HG03196 (cell line): ENCODE results near the gene MACROD2.
A peak's percentile ranks its signal among the peaks of the same experiment; 100 is the strongest.

Source experiments
- ATAC-seq: cut with Tn5 transposase; IDR thresholded peaks from one replicate; pipeline ENCODE4 v1.9.1; 2021; ENCODE audit not compliant: unreplicated experiment

The MACROD2 gene

DNA sequence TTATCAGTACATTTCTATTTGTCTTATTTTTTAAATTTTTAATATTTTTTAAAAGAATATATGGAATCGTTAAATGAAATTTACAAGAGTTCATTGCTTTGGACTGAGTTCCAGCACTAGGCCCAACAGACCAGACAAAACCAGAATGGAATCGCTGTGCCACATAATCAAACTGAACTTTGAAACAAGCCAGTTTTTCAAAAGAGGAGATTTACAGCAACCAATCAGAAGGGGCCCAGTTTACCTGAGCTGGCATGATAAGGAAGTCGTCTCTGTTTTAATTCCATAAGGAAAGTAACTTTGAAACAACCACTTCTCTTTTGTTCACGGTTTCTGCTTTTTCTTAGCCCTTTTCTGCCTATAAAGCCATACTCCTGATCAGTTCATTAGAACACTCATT, 635.7 kb downstream of the MACROD2 start:
- ATAC-seq = no peak

DNA sequence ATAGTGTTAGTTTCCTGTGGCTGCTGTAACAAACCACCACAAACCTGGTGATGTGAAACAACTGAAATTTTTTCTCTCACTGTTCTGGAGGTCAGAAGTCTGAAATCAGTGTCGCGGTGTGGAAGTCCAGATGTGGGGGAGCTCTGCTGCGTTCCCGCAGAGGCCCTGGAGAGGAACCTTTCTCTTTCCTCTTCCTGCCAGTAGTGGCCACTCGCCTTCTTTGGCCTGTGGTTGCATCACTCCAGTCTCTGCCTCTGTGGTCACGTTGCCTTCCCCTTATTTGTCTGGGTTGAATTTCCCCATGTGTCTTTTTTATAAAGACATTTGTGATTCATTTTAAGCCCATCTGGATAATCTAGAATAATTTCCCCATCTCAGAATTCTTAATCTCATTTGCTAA, 637.6 kb downstream of the MACROD2 start:
- no peak for ATAC-seq

DNA sequence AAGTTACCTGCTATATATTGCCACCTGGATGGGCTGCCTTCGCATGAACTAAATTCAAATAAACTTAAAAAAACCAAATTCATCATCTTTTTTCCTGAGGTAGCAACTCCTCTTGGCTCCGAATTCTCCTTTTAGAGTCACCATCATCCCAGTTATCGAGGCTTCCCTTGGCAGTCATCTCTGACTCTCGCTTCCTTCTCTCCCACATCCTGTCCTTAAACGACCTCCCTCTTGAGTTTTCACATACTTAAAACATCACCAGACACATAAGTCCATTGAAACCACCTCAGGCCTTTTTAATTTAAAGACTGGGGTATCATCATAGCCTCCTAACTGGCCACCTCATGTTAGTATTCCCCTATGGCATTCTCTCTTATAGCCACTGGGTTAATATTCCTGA, 638.2 kb downstream of the MACROD2 start:
- no peak for ATAC-seq

DNA sequence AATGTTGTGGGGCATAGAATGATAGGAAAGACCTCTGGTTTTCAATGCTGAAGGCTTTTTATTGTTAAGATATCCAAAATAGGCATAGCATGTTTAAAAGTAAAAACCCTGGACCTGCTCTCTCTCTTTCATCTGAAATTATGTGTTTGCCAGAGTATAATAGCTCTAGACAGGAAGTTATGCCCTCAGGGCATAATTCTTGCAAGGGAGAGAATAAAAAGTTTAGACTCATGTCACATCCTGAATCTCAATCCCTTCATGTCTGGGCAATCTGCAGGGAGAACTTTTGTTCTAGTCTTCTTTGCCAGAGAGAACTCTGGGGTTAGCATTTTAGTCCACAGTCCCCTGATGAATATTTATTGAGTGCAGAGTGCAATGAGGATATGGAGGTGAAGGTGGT, 639.3 kb downstream of the MACROD2 start:
- no peak for ATAC-seq

DNA sequence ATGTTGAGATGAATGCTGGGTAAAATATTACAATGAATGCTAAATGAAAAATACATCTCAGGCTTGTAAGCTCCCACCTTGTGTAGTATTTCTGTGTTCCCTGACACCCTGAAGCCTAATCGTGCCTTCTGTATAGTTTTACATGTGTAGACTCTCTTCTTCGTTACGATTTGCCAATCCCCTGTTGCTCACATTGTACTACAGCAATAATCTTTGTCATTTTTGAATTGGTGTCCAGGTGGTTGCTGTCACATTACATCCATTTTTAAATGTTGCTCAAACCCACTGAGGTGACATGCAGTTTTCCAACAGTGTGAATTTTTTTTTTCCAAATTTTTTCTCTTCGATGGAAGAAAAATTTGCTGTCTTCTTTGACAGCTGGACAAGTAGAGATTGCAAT, 642.1 kb downstream of the MACROD2 start:
- no peak for ATAC-seq

DNA sequence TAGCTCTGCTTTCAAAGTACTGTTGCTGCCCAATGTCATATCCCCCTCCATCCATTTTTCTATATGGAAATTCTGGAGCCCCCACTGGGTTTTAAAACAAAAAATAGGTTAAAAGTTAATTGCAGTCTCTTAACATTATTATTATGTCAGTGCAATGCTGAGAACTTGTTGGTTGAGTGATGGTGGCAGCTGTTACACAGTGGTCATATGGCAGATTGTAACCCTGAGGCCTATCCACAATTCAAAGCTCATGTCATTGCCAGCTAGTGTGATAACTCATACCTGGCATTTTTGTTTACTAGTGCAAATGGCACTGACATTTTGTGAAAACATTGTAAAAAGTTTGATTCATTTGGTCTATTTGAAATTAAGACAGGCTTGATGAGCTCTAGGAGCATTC, 647.8 kb downstream of the MACROD2 start:
- ATAC-seq = no peak

DNA sequence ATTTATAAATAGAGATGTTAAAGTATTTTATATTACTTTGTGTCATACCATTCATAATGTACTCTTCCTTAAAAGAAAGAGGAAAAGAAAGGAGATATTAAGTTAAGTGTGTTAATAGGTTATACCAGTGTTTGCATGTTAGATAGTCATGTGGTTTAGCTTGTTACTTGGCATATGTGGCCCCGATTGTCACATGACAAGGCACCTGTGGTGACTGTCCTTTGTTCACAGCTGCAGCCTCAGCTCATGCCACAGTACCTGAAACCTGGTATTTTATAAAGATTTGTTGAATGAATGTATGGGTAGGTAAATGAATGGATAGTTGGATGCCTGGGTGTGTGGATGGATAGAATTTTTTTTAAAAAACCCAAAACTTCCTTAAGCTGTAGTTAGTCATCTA, 648.2 kb downstream of the MACROD2 start:
- ATAC-seq = no peak

DNA sequence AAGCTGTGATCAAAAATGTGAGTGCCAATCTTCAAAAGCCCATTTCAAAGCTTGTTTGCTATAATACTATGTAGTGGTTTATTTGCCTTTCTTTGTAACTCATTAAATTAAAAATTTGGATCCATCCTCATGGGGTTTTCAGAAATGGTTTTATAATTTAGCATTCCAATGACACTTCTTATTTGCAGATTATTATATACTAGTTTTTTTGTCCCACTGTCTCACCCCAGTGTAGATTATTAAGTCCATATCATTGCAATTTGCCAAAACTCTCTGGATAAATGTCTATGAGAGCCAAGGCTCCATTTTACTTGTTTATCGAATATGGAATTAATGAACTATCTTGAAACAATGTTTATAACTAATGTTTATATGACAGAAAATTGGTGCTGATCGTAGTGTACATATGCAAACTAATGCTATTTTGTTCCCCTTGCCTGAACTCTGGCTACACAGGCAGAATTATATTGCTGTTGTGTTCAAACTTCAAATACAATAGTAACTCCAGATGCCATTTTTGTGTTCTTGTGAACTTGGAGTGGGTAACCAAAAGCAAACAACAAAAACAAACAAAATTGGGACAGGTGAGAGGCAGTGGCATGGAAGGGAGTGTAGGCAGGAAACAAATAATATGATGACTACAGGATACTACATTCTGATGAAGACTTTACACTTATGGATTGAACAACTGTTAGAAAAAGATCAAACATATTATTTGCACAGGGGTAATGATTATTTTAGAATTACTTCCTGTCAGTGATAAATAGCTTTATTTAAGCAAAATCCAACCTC, 649.2 kb downstream of the MACROD2 start:
- no peak for ATAC-seq

DNA sequence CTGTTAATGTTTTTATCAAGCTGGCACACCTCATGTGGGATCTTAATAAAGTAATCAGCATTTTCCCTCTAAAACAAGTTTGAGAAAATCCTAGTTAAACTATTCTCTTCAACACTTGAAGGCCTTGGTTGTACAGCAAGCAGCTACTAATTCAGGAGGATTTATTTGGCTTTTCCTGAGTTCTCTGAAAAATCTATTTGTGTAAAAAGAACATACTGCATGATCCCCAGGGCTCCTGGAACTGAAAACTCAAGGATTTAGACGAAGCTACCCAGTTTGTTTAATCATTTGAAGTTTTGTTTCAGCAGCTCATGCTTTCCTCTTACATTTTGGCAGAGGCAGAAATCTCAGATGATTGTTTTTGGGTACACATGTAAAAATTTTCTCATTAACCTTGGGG, 651.7 kb downstream of the MACROD2 start:
- ATAC-seq = no peak

DNA sequence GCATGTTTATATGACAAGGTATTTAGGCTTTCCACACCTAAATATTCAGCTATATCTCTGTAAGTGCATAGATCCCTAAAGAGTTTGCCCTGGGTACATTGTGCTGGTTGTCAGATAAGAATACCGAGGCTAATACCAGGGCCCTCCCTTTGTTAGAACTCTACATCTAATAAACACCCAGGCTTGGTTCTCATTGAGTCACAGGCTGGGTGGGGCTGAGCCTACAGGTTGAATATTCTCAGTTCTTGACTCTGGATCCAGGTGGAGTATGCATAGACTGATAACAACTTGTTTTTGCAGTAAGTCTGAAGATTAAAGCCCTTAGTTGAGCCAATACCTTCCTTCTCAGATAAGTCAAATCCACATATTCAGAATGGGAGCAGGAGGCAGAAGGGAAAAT, 654.3 kb downstream of the MACROD2 start:
- ATAC-seq = no peak

DNA sequence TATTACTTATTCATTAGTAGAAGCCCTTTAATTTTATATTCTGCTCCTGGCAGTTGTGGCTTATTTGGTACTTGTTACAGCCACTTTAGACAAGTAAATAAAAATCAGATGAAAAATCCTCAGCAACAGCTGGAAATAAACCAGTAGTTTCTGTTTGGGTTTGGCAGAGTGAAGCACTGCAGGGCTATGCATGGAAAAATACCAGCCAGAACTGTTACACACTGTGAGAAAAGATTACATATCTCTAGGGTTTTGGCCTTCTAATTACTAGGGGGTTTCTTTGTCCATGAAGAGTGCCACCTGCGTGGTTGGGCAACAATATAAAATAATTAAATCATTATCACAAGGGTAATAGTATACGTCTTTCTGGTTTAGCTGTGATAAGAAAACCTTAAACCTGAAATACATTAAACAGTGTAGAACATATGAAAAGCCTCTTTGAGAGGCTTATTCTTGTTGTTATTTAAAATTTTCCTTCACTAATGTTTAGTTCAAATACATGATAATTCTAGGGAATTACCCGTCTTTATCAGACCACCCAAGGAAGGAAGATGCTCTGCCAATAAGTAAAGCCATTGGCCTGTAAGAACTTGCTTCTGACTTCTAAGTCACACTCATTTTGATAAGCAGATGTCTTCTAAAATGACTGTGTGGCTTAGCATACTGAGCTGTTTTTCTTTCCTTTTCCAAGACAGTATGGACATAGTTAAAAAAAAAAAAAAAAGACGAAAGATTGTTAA, 662.1 kb downstream of the MACROD2 start:
- no peak for ATAC-seq

DNA sequence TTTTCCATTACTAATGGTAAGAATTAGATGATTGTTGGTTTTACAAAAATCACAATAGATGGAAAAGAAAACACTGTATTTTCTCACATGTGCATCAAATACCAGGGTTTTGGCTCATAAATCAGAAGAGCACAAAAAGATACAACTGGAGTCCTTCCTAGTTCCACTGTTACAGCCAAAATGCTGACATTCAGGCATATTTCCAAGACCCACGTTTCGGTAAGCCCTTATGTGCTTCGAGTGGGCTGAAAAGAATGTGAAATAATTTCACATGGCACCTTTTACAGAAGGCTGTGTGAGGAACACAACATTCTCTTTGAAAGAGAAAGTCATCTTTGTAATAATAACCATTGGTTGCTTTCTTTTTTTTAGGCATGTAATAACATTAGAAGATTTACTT, 668.8 kb downstream of the MACROD2 start:
- no peak for ATAC-seq

DNA sequence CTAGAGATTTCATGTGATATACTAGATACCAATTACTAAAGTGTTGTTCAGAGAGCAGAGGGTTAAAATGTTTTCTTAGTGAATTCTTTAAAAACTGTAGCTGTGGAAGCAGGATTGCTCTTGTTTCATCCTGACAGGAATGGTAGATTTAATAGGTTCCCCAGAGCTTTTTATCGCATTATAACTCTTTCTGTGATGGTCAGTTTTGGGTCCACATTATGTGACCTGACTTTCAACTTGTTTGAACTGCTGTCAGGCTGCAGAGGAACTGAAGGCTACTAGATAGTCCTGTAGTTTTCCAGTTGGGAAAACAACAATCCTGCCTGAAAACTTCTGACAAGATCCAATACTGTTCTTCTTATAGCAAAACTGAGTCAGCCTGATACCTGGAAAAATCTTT, 671.4 kb downstream of the MACROD2 start:
- no peak for ATAC-seq

DNA sequence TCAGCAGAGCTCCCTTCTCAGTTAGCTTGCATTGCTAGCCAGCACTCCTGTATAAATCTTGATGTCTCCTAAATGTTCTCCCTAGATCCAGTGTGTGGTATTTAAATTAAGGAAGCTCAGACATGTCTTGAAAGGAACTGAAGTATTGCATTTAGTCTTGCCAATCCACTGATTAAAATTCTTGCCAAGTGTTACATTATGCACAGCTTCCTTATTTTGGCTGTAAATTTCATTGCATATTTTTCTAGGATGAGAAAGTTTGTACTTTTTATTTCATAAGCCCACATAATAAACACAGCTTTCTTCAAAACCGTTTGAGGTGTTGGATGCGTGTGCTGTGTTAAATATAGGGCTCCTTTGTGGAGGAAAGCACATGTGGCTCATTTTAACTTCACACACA, 671.9 kb downstream of the MACROD2 start:
- no peak for ATAC-seq

DNA sequence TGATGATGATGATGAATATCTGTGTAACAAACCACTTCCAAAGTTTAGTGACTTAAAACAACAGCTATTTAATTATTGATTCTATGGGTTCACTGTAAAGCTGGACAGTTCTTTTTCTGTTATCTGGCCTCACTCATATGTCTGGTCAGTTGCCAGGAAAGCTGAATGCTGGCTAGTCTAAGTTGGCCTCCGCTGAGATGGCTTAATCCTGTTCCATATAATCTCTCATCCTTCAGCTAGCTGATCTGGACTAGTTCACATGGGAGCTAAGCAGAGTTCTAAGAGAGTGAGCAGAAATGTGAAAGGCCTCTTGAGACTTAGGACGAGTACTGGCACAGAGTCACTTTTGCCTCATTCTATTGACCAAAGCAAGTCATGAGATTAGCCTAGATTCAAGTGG, 676.8 kb downstream of the MACROD2 start:
- ATAC-seq = no peak

DNA sequence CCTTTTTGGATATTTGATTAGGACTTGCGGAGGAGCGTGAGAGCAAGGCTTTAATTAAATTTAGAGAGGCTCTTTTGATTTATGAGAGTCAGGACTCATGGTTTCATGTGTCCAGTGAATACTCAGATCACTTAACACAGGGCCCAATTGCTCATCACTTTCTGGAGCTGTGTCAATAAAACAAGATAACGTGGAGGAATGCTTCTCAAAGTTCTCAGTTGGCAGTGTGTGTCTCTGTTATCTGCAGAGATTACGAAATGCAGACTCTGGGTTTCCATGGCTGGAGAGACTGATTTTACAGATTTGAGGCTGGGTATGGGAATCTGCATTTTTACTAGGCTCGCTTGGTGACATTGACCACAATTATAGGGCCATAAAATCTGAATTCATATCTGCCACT, 677.8 kb downstream of the MACROD2 start:
- no peak for ATAC-seq

DNA sequence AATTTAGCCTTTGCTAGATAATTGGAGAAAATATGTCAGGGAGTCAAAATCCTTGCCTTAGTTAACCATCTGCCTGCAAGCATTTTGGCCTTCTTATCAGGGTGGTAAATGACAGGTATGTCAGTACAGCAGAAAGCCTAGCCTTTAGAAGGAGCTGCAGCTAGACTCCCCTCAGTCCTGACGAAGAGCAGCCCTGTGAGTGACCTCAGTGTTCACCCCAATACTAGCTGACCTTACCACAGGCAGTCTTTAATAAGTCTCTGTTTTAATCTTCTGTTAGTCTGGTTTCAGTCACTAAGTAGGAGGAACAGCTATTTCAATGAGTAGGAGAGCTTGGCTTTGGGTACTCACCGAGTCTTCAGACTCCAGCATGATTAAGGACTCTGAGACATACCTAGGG, 682.1 kb downstream of the MACROD2 start:
- no peak for ATAC-seq

DNA sequence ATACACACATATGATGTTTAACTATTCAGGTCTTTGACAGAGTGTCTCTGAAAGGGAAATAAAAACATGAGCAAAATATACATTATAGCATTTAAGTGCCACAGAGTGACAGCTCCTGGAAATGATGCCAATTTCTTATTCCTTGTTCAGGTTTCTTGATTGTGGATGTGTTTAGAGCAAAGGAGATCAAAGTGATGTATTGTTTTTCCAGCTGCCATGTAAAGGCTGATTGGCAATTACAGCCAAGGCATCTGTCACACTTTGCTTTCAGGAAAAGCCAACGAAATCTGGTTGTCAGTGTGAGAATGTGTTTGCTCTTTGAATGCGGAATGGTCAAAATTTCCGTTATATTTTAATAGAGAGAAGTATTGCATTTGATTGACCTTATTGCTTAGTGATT, 689.9 kb downstream of the MACROD2 start:
- no peak for ATAC-seq

DNA sequence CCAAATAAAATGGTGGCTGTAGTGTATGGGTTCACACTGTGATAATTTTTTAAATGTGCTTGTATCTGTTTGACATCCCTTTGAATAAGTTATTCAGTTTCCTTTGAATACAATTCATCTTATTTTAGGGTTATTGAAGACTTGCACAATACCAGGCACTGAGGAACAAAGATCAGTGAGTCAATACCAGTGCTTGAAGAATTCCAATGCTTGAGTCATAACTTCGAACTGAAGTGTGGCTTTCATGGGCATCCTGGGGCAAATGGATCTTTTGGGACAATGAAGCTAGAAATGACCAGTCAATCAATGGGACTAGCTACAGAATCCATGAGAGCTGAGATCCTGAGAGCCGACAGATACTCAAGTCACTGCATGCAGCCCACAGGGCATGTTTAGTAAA, 692.0 kb downstream of the MACROD2 start:
- no peak for ATAC-seq

DNA sequence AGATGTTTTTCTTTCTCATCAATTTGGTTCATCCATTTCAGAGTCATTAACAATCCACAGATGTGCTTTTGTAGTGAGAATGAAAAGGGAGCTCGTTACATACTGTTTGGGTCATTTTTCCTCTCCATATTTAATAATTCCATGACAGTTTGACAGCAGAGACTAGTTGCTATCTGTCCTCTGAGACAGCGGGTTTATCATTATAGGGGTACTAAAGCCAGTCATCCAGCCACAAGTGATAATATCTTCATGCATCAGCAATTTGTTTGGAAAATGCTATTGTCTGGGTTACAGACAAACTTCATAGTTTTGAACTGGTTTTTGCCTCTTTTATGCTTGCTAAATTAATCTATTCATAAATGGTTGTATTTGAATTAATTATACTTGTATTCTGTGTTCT, 692.7 kb downstream of the MACROD2 start:
- ATAC-seq = no peak

DNA sequence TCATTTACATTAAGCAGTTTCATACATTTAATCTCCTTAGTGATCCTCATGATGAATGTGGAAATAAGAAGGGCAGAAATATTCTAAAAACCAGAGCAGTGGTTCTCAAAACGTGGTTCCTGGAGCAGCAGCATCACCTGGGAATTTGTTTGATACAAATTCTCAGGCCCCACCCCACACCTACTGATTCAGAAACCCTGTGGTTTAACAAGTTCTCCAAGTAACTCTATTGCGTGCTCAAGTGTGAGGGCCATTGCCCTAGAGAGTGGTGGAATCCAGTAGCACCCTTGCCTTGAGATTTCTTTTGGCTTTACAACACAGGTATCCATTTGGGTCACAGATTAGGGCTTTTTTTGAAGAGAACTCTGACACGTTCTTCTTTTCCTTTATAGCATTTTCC, 696.7 kb downstream of the MACROD2 start:
- ATAC-seq = peak; percentile 55

DNA sequence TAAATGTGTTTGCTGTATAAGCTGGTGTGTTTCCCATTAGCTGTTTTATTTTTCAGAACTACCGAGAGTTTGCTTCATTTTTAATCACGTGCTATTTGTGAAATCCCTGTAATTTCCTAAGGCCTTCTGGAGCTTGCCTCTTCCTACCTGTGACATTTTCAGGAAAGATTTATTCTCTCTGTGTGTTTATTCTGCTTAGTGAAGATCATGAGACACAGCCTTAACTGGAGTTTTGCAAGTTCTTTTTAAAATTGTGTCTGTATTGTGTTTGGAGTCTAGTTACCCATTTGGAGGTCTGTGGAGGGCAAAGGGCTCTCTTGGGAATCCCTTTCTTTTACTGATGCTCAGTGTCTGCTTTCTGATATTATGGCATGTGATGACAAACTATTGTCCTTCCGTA, 701.2 kb downstream of the MACROD2 start:
- ATAC-seq = no peak

DNA sequence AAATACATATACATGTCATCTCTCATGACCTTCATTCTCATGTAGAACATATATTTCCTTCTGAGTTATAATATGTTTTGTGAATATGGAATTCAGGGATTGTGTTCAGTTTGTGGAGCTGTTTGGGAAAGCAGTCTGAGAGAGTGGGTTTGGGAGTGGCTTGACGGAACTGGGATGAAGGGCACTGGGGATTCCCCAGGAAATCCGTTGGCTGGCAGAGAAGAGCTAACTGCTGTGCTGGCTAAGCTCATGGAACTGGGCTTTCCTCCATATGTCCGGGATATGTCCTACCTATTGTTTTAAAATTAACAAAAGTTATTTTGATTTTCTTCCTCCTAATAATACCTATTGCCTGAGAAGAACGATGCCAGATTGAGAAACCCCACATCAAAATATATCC, 701.6 kb downstream of the MACROD2 start:
- no peak for ATAC-seq
